SU-DHL-6 (cell line): ENCODE data around the gene AGAP3.
A peak's percentile ranks its signal among the peaks of the same experiment; 100 is the strongest.

Experiments used
- H2AFZ ChIP-seq: fragments of 200-600 bp; sonication (generic); 2 replicates; pipeline ENCODE4 v1.6.1; 2014; ENCODE audit warnings: low read depth, mild to moderate bottlenecking, moderate library complexity, mixed read lengths, antibody characterized with exemption, low read length; ENCODE audit not compliant: severe bottlenecking
- H3F3A ChIP-seq: fragments of 200-600 bp; shearing (Covaris generic); 2 replicates; pipeline ENCODE4 v1.6.0; 2016; ENCODE audit warnings: antibody characterized with exemption, mild to moderate bottlenecking; ENCODE audit not compliant: insufficient read depth
- H3K27ac ChIP-seq: fragments of 200-600 bp; sonication (generic); 2 replicates; pipeline ENCODE4 v1.5.1; 2016; ENCODE audit warnings: low read depth, mild to moderate bottlenecking, low read length, moderate library complexity, mixed read lengths
- H3K27me3 ChIP-seq: fragments of 200-600 bp; sonication (generic), shearing (Covaris generic); 2 replicates; pipeline ENCODE4 v1.6.0; 2014; ENCODE audit warnings: mild to moderate bottlenecking, low read length
- H3K36me3 ChIP-seq: fragments of 200-600 bp; sonication (generic); 2 replicates; pipeline ENCODE4 v1.6.1; 2014; ENCODE audit warnings: mild to moderate bottlenecking, low read length, mixed read lengths
- H3K4me2 ChIP-seq: fragments of 300-600, 200-600 bp; shearing (Covaris generic), sonication (generic); 2 replicates; pipeline ENCODE4 v1.6.0; 2014; ENCODE audit warnings: low read length, low read depth, mild to moderate bottlenecking; ENCODE audit not compliant: poor library complexity, severe bottlenecking
- H3K4me3 ChIP-seq: fragments of 200-600 bp; sonication (generic); 2 replicates; pipeline ENCODE4 v1.5.1; 2014; ENCODE audit warnings: antibody characterized with exemption, low read length, mild to moderate bottlenecking, mixed read lengths; ENCODE audit not compliant: insufficient read depth, poor library complexity, severe bottlenecking
- H3K79me2 ChIP-seq: fragments of 200-600 bp; sonication (generic); 2 replicates; pipeline ENCODE4 v1.6.1; 2014; ENCODE audit warnings: mild to moderate bottlenecking, low read length, moderate library complexity; ENCODE audit not compliant: insufficient read depth
- H3K9ac ChIP-seq: fragments of 200-600 bp; sonication (generic); 2 replicates; pipeline ENCODE4 v1.7.0; 2014; ENCODE audit warnings: mild to moderate bottlenecking, low read length
- H3K9me2 ChIP-seq: fragments of 200-600 bp; sonication (generic); replicated peaks from 2 replicates; pipeline ENCODE4 v1.6.1; 2014; ENCODE audit warnings: low read length; ENCODE audit not compliant: insufficient read depth
- H3K9me3 ChIP-seq: fragments of 200-600 bp; sonication (generic); 2 replicates; pipeline ENCODE4 v1.6.1; 2014; ENCODE audit warnings: low read length, mixed read lengths; ENCODE audit not compliant: insufficient read depth
- H4K20me1 ChIP-seq: fragments of 200-600 bp; sonication (generic); 2 replicates; pipeline ENCODE4 v1.6.1; 2014; ENCODE audit warnings: low read depth, mild to moderate bottlenecking, antibody characterized with exemption, low read length, moderate library complexity, mixed read lengths
- CTCF ChIP-seq: fragments of 200-600 bp; sonication (generic); IDR thresholded peaks from one replicate; pipeline ENCODE4 v1.5.1; 2017; ENCODE audit warnings: antibody characterized with exemption, mild to moderate bottlenecking, low read length, moderate library complexity; ENCODE audit not compliant: insufficient read depth, poor library complexity, severe bottlenecking
- EZH2phosphoT487 ChIP-seq: fragments of 200-600 bp; sonication (generic), shearing (Covaris generic); conservative IDR thresholded peaks from 2 replicates; pipeline ENCODE4 v1.6.1; 2018; ENCODE audit warnings: mild to moderate bottlenecking, antibody characterized with exemption, low read length, moderate library complexity, mixed read lengths

AGAP3 gene

GRCh38 chr7:151056666-151057505 lies 29.4 kb upstream of the AGAP3 start:
- peaks cover 21% of the 10 kb centered on the region for H3K79me2 ChIP-seq
- no peak overlapping the region for H2AFZ ChIP-seq
- peaks cover 8% of the 10 kb centered on the region for H3F3A ChIP-seq
- H3K4me2 ChIP-seq = peak overlapping the region; percentile 79
- peak overlapping the region; percentile 69 for H3K4me3 ChIP-seq
- H3K36me3 ChIP-seq = no peaks in the 10 kb centered on the region
- no peaks in the 10 kb centered on the region for H3K9me2 ChIP-seq
- H3K27ac ChIP-seq = no peak overlapping the region
- TF ChIP-seq CTCF (no peak), EZH2phosphoT487 (no peak)
- no peaks in the 10 kb centered on the region for H4K20me1 ChIP-seq
- H3K27me3 ChIP-seq = no peaks in the 10 kb centered on the region
- H3K9me3 ChIP-seq = no peaks in the 10 kb centered on the region
- H3K9ac ChIP-seq = peak overlapping the region; percentile 77

- Histone ChIP-seq H3K27ac (peak within 1 kb of the TSS; percentile 82), H3K36me3 (no peaks in the 10 kb centered on the region), H3K9ac (peak within 1 kb of the TSS; percentile 77), H3K27me3 (no peaks in the 10 kb centered on the region), H3K9me3 (no peaks in the 10 kb centered on the region), H3K4me3 (peak within 1 kb of the TSS; percentile 86), H4K20me1 (no peaks in the 10 kb centered on the region), H3F3A (peaks cover 8% of the 10 kb centered on the region), H3K9me2 (no peaks in the 10 kb centered on the region), H3K4me2 (peak within 1 kb of the TSS; percentile 84), H3K79me2 (peaks cover 25% of the 10 kb centered on the region), H2AFZ (peak within 1 kb of the TSS; percentile 81)
- TF ChIP-seq CTCF (no peak), EZH2phosphoT487 (no peak)
These were observed 28.7 kb upstream of the AGAP3 start, which contains the start of gene CDK5 for GRCh38 chr7:151057506-151057988. Gene CDK5, minus strand, starts transcription at chr7:151057897. Its CDS starts 49 bp downstream, at chr7:151057848.

DNA sequence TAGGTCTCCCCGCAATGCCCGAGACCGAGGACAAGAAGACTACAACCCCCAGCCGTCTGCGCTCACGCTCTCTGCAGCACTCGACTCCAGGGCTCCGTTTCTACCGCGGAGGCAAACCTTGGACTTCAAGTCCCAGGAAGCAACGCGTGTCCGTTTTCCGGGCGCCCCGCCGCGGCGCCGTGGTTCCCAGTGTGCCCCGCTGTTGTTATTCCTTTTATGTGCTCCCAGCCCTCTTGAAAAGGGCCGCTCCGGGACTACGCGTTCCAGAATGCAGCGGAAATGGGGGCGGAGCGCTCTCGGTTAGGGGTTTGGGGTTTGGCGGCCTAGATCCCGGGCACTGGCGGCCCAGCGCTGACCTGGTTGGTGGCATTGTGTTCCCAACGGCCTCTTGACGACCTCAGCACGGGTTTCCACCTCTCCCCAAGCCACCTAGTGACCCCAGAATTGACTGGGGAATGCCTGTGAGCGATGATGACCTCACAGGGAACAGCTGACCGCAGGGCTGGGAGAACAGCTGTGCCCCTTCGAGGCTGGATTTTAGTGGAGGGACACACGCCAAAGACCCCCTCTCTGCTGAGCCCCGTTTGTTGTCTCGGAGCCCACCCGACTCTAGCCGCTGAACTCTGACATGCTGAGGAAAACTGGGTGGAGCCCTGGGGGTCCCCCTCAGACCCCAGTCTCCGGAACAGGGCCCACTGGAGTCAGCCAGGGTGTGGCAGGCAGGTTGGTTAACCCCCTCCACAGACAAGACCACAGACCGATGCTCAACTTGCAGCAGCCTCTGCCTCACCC lies 28.1 kb upstream of the AGAP3 start:
- Histone ChIP-seq H4K20me1 (no peaks in the 10 kb centered on the region), H3K27ac (peak overlapping the region; percentile 82), H3K4me2 (peak overlapping the region; percentile 84), H3K9me3 (no peaks in the 10 kb centered on the region), H3K9me2 (no peaks in the 10 kb centered on the region), H3K9ac (peak overlapping the region; percentile 77), H3K27me3 (no peaks in the 10 kb centered on the region), H3K79me2 (peaks cover 27% of the 10 kb centered on the region), H3F3A (peaks cover 8% of the 10 kb centered on the region), H3K36me3 (no peaks in the 10 kb centered on the region), H3K4me3 (peak overlapping the region; percentile 86), H2AFZ (peak overlapping the region; percentile 35)
- TF ChIP-seq CTCF (no peak), EZH2phosphoT487 (no peak)
